HG02884 (cell line): ENCODE data around the gene MAML2.

Experiments
- ATAC-seq: cut with Tn5 transposase; IDR thresholded peaks from one replicate; pipeline ENCODE4 v1.9.1; 2021; ENCODE audit warnings: mild to moderate bottlenecking, moderate library complexity; ENCODE audit not compliant: unreplicated experiment

Gene MAML2

DNA sequence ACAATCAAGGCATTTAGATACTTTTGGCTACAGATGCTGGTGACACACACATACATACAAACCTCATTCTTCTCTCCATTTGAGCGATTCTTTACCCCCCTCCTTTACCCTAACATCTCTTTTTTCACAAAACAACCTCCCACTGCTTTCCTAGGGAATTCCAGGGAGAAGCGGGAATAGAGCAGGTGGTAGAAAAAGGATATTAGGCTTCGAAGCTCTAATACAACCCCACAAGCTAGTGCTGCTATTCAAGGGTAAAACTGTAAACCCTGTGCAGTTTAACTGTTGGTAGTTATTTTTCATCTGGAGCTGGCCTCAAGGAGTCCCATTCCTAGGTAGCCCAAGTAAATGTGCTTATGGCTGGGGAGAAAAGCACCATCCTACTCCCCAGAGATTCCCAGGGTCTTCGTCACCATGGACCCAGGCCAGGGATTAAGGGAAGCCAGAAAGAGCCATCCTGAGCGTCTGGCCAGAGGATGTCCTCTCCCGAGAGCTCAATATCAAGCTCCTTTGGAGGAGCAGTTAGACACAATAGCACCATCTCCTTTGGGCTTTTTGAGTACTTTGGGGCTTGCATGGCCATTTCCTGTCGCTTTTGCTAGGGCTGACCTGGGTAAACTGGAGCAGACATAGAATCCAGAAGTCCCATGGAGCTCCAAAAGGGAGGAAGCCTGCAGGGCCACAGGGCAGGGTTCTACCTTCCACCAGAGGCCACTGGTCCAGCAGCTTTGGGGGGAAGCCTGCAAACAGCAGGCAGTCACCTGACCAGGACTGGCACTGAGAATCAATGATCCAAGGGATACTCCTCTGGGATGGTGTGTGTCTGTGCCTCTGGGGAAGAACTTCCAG lies 3.1 kb downstream of the MAML2 start:
- no peak for ATAC-seq

DNA sequence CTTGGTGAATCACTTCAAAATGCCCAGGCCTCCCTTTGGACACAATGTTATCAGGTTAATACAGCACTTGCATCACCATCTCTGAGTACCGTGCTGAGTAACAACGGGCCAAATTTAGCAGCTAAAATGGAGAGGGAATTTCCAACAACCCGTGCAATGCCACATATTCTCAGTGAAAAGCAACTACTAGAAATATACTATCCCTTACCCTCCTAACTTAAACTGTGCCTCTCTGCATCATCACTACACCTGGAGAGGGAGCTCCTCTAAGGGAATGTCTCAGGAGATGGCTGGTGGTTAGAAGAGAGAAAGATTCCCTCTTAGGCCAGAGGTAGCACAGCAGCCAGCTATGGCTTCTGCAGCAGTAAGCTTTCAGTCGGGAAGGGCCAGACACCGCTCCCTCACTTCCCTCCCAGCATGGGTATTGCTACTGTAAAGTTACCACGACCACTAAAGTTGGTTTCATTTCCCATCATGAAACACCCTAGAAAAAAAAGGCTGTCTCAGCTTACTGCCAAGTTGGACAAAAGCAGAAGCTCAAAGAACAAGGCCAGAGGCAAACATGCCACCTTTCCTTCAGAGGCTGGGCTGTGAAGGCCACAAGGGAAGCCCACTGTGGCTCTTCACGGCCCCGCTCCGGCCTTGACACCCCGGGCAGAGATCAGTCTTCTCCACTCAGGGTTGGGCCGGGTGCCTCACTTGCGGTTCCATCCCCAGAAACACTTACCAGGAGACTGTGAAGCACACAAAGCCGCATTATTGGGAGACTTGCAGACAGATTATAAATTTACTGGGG lies 3.9 kb downstream of the MAML2 start:
- peak; percentile 38 for ATAC-seq

DNA sequence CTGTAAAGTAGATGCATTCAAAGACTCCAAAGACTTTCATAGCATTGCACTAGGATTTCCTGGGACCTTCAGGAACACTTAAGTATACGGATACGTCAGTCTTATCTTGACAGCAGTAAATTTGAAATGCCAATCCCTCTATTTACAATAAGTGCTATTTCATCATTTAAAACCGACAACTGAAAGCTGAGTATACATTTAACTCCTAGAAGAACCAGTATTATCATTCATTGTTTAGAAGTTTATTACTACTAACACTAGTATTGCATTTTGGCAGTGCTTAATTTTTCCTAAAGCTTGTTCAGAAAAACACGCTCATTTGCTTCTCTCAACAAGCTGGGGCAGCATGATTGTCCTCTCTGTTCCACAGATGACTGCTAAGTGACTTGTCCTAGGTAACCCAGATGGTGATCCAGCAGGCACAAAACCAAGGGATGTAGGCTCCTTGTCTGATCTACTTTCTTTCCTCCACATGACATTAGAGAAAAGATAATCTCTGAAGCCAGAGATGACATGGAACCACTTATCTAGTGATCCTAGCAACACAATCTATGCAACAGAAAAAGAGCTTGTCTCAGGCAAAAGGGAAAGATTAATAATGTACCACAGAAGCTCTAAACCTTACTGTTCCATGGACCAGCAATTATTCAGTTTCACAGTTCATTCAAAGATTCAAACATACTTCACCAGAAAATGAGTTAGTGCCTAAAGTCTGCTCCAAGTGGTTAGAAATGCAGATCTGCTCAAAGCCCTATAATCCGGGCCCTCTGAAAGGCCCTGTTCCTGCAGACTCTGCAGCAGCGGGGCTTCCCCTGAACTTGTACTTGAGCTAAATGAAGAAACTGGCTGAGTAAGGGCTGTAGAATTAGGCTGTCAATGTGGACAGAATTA lies 5.2 kb downstream of the MAML2 start:
- peak; percentile 31 for ATAC-seq

DNA sequence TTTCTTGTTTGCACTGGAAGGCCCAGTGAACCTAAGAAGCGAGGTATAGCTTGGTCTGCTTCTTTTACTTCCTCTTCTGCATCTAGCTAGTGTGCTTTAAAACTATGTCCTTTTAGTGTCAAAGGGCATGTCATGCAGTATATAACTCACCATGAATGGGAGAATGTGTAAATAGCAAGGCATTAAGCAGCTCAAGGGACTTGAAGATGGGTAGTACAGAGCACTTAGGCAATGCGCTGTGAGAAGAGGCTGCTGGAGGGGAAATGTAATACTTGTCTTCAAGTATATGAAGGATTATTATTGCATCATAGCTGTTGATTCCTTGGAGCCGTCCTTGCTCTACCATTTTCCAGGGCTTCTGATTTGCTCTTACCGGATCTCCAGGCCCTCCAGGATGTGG lies 7.6 kb downstream of the MAML2 start:
- no peak for ATAC-seq

DNA sequence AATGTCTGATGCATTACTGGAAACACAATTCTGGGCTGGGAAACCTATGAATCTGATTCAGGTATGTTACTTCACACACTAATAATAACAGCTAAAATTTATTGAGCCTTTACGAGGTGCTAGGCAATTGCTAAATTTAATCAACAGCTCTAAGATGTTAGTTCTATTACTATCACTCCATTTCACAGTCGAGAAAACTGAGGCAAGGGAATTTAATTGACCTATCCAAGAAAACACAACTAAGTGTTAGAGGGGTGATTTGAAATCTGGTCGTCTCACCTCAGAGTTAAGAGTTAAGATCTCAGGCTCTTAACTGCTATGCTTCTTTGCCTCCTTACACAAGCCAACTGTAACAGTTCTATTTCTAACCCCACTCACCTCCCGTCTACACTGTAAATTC lies 8.8 kb downstream of the MAML2 start:
- no peak for ATAC-seq

DNA sequence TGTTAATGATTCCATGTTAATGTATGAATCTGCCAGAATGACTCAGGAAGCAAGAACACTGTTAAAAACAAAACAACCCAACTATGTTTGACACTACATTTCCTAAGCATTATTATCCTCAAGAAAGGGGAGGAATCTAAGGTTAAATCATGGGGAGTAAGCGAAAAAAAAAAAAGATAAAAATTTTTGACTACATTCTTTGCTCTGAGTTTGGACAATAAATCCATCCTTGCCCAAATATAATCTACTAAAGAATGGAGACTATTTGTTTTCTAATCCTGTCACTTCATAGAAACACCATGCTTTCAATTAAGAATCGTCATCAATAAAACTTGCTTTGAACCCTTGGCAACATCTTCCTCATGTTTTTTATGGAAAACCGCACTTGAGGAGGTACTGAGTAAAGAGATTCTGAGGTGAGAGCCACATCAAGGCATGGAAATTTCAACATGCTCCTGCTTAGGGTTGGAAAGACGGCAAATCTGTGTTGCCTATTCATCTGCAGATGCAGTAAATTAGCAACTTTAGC lies 9.7 kb downstream of the MAML2 start:
- ATAC-seq = no peak

DNA sequence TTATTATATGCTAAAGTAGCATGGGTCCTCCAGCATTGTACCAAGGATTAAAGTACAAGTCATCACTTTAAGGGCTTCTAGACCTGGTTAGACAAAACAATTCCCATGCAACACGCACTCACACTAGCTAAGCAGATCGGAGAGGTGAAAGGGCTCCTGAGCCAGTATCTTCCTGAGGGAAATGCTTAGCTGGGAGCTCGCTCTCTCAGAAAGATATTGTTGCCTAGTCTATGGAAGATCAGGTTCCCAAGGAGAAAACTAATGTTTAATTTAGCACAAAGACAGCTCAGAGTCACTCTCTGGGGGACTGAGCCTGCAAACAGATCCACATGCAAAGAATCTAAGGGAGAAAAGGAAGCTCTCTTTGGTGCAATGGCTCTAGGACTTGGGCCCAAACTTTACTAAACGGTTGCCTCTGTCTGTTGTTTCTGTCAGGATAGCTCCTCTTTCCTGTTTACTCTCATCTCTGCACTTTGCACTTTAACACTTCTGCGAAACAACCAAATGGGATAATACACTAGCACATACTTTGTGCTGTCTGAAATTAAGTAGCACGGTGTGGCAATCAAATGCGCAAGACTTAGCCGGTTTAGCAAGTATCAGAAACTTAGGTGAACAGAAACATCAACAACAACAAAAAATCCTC lies 10.7 kb downstream of the MAML2 start:
- ATAC-seq = no peak

DNA sequence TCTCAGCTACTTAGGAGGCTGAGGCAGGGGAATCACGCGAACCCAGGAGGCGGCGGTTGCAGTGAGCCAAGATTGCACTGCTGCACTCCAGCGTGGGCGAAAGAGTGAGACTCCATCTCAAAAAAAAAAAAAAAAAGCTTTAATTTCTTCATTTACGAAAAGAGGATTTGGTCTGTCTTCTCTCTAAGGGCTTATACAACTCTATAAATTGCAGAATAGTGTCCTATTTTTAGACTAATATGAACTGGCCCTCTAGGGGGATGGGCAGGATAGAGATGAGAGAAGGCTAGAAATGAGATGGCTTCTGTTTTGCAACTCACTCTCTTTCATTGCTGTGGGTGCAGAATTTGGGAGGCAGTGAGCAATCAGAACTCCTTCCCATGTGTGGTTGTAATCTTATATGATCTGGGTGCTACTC lies 11.3 kb downstream of the MAML2 start:
- peak; percentile 44 for ATAC-seq

DNA sequence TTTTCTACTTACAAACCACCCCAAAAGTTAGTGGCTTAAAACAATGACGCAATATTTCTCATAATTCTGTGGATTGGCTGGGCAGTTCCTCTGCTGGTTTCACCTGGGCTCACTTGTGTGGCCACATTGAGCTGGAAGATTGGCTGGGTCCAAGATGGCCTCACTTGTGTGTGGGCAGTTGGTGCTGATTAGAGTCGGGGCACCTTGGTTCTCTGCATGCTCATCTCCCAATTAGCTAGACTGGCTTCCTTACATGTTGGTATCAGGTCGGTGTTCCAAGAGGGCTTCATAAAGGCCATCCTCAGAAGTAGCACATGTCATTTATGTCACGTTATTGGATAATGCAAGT lies 12.5 kb downstream of the MAML2 start:
- no peak for ATAC-seq

DNA sequence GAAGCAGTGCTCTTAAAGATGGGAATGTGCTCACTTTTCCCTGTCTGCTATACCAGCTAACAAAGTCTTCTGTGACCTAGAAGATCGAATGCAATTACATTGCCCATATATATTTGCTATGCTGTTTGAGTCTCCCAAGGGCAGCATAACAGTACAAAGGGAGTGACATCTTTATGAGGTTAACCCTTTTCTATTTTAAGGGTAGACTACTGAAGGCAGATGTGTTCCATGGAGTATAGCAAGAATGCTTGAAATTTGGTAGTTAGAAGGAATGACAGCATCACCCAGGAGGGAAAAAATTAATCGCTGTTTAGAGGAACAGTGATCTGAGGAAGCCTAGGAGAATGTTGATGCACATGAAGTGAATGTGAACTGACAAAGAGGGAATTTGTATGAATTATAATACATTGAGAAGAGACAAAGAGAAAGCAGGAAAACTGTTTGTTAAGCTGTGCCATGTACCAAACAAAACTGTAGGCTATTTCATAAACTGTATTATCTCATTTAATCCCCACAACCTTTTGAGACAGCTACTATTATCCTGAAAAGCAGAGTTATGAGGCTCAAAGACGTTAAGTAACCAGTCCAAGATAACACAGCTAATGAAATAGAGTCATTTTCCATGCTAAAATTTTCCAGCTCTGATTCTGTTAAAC lies 13.0 kb downstream of the MAML2 start:
- ATAC-seq = no peak

DNA sequence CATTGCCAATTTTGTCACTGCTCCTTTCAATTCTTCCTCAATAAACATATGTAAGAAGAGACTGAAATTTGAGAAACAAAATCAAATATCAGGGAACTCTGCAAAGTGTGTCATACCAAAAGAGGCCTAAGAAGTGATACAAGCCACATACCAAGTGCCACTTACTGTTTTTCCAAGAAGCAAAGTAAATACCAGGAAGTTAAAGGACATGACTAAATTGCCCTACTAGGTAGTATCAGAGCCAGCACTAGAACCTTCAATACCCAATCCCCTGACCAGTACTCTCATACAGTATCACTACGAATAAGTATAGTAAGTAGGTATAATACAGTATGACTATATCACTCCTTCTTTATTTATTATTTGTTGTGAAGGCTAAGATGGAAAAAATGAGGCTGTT lies 13.6 kb downstream of the MAML2 start:
- no peak for ATAC-seq

DNA sequence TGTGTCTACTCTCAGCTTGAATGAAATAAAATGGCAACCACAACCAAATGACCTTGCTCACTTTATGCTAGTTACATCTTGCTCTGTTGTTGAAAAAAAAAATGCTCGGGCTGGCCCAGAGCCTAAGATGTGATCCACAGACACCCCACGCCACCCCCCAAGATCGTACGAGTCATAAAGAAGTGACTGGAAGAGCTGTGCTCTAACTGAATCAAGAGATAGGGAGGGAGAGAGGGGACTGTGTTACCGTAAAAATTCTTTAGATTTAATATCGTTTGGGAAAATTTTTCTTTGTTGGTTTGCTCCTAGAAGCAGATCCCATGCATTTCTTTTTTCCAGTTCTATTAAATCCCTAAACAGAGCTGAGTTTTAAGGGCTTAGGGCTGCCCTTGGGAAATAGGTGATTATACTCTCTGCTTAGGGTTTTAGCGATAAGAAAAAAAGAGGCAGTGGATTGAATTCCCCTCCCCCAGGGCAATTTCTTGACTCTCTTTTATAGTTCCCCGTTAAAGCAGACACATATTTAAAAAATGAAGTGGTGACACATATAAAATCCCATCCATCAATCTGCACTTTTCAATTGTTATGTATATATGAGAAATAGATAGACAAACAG lies 14.5 kb downstream of the MAML2 start:
- no peak for ATAC-seq

DNA sequence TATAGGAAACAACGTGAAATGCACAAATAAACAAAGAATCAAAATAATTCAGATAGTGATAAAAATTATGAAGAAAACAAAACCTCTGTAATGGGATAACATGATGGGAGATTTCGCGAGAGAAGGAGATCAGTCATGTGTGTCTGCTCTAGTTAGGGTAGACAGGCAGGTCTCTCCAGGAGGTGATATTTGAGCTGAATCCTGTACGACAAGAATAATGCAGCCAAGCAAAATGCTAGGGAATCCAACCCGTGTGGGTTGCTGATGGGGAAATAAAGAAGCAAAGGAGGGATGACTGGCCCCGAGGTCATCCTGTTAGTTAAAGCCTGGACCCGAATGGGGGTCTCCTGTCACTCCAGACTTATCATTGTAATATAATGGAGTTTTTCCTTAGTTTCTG lies 16.0 kb downstream of the MAML2 start:
- no peak for ATAC-seq

DNA sequence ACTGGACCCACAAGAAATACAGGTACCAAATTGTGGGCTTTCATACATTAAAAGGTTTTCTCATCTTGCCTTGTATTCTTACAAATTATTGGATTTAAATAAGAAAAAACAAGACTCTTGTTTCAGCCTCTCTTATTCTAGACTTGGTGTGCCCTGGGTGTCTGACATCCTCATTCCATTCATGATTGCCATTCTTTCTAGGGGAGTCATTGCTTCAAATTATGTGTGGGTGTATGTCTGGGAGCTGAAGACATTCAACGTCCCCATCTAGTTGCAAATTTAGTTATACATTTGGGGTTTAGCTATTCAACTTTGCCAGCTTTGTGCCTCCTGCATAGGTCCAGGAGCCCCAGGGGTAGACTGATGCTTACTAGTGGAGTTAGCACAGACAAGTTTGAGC lies 18.1 kb downstream of the MAML2 start:
- ATAC-seq = no peak

DNA sequence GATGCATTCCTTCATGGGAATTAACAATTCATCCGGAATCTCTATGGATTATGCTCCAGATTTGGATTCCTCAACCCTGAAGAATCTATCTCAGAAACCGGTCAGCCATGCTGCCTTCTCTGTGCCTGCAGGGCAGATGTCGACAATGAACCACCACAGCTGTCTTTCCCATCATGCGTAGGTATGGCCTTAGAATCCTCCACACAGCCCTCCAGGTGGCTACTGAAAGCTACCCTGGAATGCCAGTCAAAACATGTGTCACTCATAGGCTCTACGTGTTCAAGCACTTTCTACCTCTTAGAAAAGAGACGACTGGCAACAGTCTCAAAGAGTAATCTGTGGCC lies 19.4 kb downstream of the MAML2 start:
- ATAC-seq = no peak

DNA sequence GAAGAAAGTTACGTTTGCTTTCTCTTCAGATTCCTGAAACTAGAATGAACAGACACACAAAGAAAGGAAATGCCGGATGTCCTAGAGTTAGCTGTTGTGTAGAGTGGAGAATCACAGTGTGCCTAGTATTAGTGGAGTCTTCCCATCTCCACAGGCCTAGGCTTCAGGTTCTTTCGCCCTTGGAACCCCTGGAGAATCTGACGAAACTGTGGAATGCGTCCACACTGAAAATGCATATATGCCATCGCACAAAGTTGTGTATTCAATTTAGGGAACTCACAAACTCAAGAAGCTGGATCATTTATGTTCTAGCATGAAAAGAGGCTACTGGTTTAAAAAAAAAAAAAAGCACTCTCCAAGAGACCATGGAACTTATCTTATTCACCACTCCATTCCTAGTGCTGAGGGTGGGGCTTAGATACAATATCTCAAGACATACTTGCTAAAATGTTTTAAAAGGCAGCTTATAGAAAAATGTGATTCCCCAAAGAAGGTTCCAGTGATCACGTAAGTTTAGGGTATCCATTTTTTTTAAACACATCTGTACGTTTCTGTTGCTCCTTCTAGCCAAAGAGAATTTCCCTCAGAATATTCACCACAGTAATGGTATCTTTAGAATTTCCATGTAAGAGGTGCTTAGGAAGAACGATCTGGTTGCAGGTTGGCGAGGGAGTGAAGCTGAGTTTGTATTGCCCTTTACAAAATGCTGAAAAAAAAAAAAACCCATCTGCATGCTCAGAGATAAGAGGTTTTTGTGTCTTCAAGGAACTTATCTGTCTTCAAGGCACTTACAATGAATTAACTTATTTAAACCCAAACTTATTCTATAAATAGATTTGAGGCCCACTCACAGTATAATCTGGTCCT lies 20.0 kb downstream of the MAML2 start:
- ATAC-seq = no peak

DNA sequence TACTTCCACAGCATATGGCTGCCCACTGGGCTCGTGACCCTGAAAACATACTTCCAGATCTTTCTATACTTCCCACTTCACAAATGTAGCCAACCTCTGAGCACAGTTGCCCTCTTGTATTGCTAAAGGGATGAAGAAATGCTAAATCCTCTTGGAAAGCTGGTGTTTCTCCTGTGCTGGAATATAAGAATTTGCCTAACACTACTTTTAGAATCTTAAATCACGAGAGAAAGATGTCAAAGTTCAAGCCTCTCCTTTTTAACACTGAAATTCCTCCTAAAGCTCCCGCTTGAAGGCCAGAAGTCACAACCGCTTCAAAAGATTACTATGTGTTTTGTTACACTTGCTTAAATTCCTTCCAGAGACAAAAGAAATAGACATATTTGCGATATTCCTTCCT lies 21.9 kb downstream of the MAML2 start:
- ATAC-seq = no peak

DNA sequence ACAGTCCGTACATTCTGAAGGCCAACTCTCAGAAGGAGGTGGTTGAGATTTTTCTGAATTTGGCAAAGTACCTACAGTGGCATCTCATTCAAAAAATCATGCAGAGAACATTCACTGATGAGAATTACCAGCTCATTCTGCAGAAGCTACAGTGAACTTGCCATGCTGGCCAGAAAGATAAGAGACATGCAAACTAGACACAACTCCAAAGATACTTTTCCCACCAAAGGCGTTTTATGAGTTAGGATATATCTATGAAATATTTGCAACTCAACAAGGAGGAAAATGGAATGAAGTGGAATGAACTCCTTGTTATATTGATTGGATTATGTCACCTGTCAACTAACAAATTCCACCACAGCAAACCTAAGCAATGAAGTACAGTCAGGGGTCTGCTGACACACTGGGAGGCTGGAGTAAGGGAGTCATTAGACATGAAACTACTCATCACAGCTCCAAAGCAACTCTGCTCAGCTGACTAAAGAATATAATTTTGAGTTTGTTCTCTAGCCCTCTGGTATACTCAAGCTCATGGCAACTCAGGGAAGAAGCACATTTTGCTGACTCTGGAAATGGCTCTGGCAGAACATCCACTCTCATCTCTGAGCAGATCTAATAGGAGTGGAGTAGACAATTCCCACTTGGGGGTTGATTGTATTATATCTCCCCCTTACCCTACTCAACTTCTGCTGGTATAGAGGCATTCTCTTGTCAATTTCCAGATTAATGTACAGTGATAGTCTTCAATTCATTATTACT lies 22.9 kb downstream of the MAML2 start:
- no peak for ATAC-seq
